DMS53 (cell line): Measurements from ENCODE around the gene MBD1.
A peak's percentile ranks its signal among the peaks of the same experiment; 100 is the strongest.
"Not testable (repeated sequence)": the region's sequence is repeated elsewhere in the genome, so short reads cannot be mapped to it uniquely, and the experiment has no call there.

Source experiments
- DNase-seq: peaks from one replicate; lab custom pipeline; 2025; lab: John Stamatoyannopoulos, UW

Gene MBD1

GRCh38 chr18:50273203-50274043 lies 7.9 kb downstream of the MBD1 start:
- DNase-seq = no peak

- no peak for DNase-seq
Measured at GRCh38 chr18:50272568-50272967, 8.8 kb downstream of the MBD1 start.

- peak; percentile 82 for DNase-seq
Measured at GRCh38 chr18:50268022-50268747, 13.1 kb downstream of the MBD1 start.

- peak; percentile 84 for DNase-seq
Measured at GRCh38 chr18:50266248-50266704, 15.0 kb downstream of the MBD1 start, which contains the start of gene CFAP53. Gene CFAP53 (minus strand): TSS chr18:50266495. CDS start chr18:50266404, 91 bp downstream.

- no peak for DNase-seq
Measured at GRCh38 chr18:50262977-50263376, 18.3 kb downstream of the MBD1 start.

- no peak for DNase-seq
Measured at GRCh38 chr18:50250935-50251334, 30.4 kb downstream of the MBD1 start.

GRCh38 chr18:50249576-50249975 lies 31.7 kb downstream of the MBD1 start:
- DNase-seq = no peak

- no peak for DNase-seq
Measured at GRCh38 chr18:50247561-50247960, 33.8 kb downstream of the MBD1 start.

- not testable (repeated sequence) for DNase-seq
Measured at GRCh38 chr18:50241768-50242167, 39.6 kb downstream of the MBD1 start.

GRCh38 chr18:50240080-50240563 lies 41.2 kb downstream of the MBD1 start:
- DNase-seq = peak; percentile 46

GRCh38 chr18:50232419-50232818 lies 48.9 kb downstream of the MBD1 start:
- no peak for DNase-seq

GRCh38 chr18:50231621-50232020 lies 49.7 kb downstream of the MBD1 start:
- peak; percentile 47 for DNase-seq

GRCh38 chr18:50220249-50220648 lies 61.1 kb downstream of the MBD1 start:
- DNase-seq = not testable (repeated sequence)
